B cell (primary cell): Measurements from ENCODE around the gene SMIM9. TPM values are rescaled to one million over a fixed set of nuclear protein-coding genes. Genes with fewer than 3 reads are reported as not detected.

Experiments used
- ATAC-seq: fragments of 200-7000 bp; cut with Tn5 transposase; one replicate; pipeline ENCODE4 v1.10.0; 2021; ENCODE audit warnings: low read depth, mild to moderate bottlenecking, moderate number of reproducible peaks, moderate library complexity
- CTCF ChIA-PET: fragments of 350-600 bp; sonication (Branson Sonifier 250); formaldehyde crosslinking; loops from one replicate; lab custom pipeline; 2021; ENCODE audit warnings: antibody characterized with exemption, inconsistent platforms; lab: Charles Lee
- POLR2A ChIA-PET: fragments of 350-600 bp; sonication (Branson Sonifier 250); formaldehyde crosslinking; loops from one replicate; lab custom pipeline; 2021; ENCODE audit warnings: antibody characterized with exemption; lab: Charles Lee
- DNase-seq: peaks from one replicate; pipeline ENCODE4 v3.0.0; 2013
- H2AFZ ChIP-seq: 2 replicates; pipeline ENCODE4 v1.6.1; 2012; ENCODE audit warnings: mild to moderate bottlenecking, low read depth, low read length; ENCODE audit not compliant: insufficient read depth, poor library complexity, severe bottlenecking
- H3K27ac ChIP-seq, 2 donors: 1 replicate in 1 of 2; 2 replicates in 1 of 2; pipeline ENCODE4 v1.5.1; 2012 to 2013; ENCODE audit warnings: low read length in 2 of 2, mild to moderate bottlenecking in 2 of 2, moderate library complexity in 1 of 2
- H3K27me3 ChIP-seq, 4 experiments: fragments of 200-600 bp in 1 of 4; sonication (generic) in 1 of 4; replicated peaks in 1 of 4; 1 replicate in 2 of 4; 2 replicates in 2 of 4; pipeline versions ENCODE4 v1.6.1 to v1.7.0; 2013 to 2016; ENCODE audit warnings: low read length in 3 of 4, mild to moderate bottlenecking in 2 of 4, mixed read lengths in 1 of 4, moderate library complexity in 1 of 4; ENCODE audit not compliant: insufficient read depth in 4 of 4, control insufficient read depth in 3 of 4; ENCODE audit errors: control extremely low read depth in 1 of 4
- H3K36me3 ChIP-seq, 2 experiments: replicated peaks in 1 of 2; 1 replicate in 1 of 2; 2 replicates in 1 of 2; pipeline versions ENCODE4 v1.6.1 to v1.7.1; 2013; ENCODE audit warnings: low read length in 1 of 2; ENCODE audit not compliant: insufficient read depth in 2 of 2, control insufficient read depth in 1 of 2; ENCODE audit errors: control extremely low read depth in 1 of 2, extremely low read depth in 1 of 2
- H3K4me1 ChIP-seq, 2 donors: fragments of 200-600 bp in 1 of 2; sonication (generic) in 1 of 2; 1 replicate in 1 of 2; 2 replicates in 1 of 2; pipeline versions ENCODE4 v1.5.1 to v1.6.1; 2013 to 2017; ENCODE audit warnings: low read length in 2 of 2; ENCODE audit not compliant: control insufficient read depth in 2 of 2, insufficient read depth in 2 of 2
- H3K4me2 ChIP-seq: replicated peaks from 2 replicates; pipeline ENCODE3; 2012; ENCODE audit warnings: mild to moderate bottlenecking, low read depth, low read length; ENCODE audit not compliant: poor library complexity, severe bottlenecking
- H3K4me3 ChIP-seq, 5 experiments: fragments of 200-600 bp in 1 of 5; sonication (generic) in 1 of 5; 1 replicate in 3 of 5; 2 replicates in 2 of 5; pipeline versions ENCODE4 v1.5.1 to v1.7.0; 2011 to 2016; ENCODE audit warnings: low read length in 4 of 5, mild to moderate bottlenecking in 4 of 5, low read depth in 2 of 5, control low read depth in 1 of 5, moderate library complexity in 1 of 5; ENCODE audit not compliant: insufficient read depth in 1 of 5; ENCODE audit errors: control extremely low read depth in 1 of 5, extremely low read depth in 1 of 5
- H3K79me2 ChIP-seq: fragments of 200-600 bp; sonication (generic); one replicate; pipeline ENCODE4 v1.6.0; 2016; ENCODE audit warnings: low read length; ENCODE audit not compliant: control insufficient read depth, insufficient read depth
- H3K9ac ChIP-seq: fragments of 200-600 bp; sonication (generic); 2 replicates; pipeline ENCODE4 v1.6.1; 2017; ENCODE audit warnings: mild to moderate bottlenecking, low read length, moderate library complexity
- H3K9me3 ChIP-seq, 3 donors: one replicate each; pipeline versions ENCODE4 v1.6.1 to v1.7.1; 2013; ENCODE audit warnings: low read length in 2 of 3; ENCODE audit not compliant: control insufficient read depth in 2 of 3, insufficient read depth in 1 of 3; ENCODE audit errors: control extremely low read depth in 1 of 3
- H4K20me1 ChIP-seq: 2 replicates; pipeline ENCODE4 v1.6.0; 2012; ENCODE audit warnings: mild to moderate bottlenecking, low read length; ENCODE audit not compliant: insufficient read depth, control insufficient read depth, poor library complexity, severe bottlenecking
- H3K27ac Mint-ChIP-seq: one replicate; pipeline ENCODE4 v1.8.0; 2021; ENCODE audit warnings: mixed read lengths
- H3K27me3 Mint-ChIP-seq: one replicate; pipeline ENCODE4 v1.8.0; 2021; ENCODE audit warnings: mixed read lengths
- H3K4me1 Mint-ChIP-seq: one replicate; pipeline ENCODE4 v1.8.0; 2021; ENCODE audit warnings: mixed read lengths
- H3K4me3 Mint-ChIP-seq: one replicate; pipeline ENCODE4 v1.8.0; 2021; ENCODE audit warnings: mixed read lengths
- H3K9me3 Mint-ChIP-seq: one replicate; pipeline ENCODE4 v1.8.0; 2022; ENCODE audit warnings: mixed read lengths; ENCODE audit not compliant: insufficient read depth
- CTCF ChIP-seq: fragments of 200-600 bp; IDR thresholded peaks from one replicate; pipeline ENCODE4 v1.8.0; 2022; ENCODE audit warnings: antibody characterized with exemption, mild to moderate bottlenecking
- EZH2 ChIP-seq: IDR thresholded peaks from 2 replicates; pipeline ENCODE4 v1.6.1; 2012; ENCODE audit warnings: borderline replicate concordance, low read depth, mild to moderate bottlenecking, moderate library complexity, low read length; ENCODE audit not compliant: insufficient read depth, poor library complexity, severe bottlenecking
- WGBS: methylation state at CpG from one replicate; pipeline ENCODE4 v1.1.5; 2013; ENCODE audit warnings: missing lambda C conversion rate; ENCODE audit not compliant: insufficient coverage; 5-methylcytosine and 5-hydroxymethylcytosine counted together
- intact Hi-C: fragments of 100-400 bp; cut with micrococcal nuclease; formaldehyde crosslinking; loops from one replicate; pipeline ENCODE4 v1.10.0; 2022
- polyA plus RNA-seq: library from polyadenylated mRNA; depleted of rRNA; stranded (reverse); fragments of >200 nt; gene quantifications from 2 replicates; pipeline ENCODE4 v1.2.3, GENCODE V29; 2012
- total RNA-seq, 2 donors: library from RNA; stranded (reverse); fragments of 120-200 nt in 1 of 2; gene quantifications; 1 replicate in 1 of 2; 2 replicates in 1 of 2; pipeline versions ENCODE4 v1.2.3 to v1.2.4, GENCODE V29; 2013 to 2022

SMIM9 gene
- total and polyA plus RNA-seq, 2 donors (not counting 1 experiment from before 2014, with no cell fraction given) = not detected

GRCh38 chrX:154805696-154806091 lies 28.8 kb downstream of the SMIM9 start:
- ChIA-PET CTCF (interaction anchor here (0.8 to 1.6 kb wide), 3 partner anchors 13 to 57 kb away, joined by 3 to 5 read pairs (median 4); no protein-coding TSS in a partner anchor), POLR2A (no interaction called here)
- Histone ChIP-seq H3K27ac (no peak overlapping the region), H3K4me2 (peak overlapping the region; percentile 86), H4K20me1 (no peaks in the 10 kb centered on the region), H3K27me3 (no peaks in the 10 kb centered on the region), H3K36me3 (no peaks in the 10 kb centered on the region), H3K9ac (peak overlapping the region; percentile 68), H3K79me2 (no peaks in the 10 kb centered on the region), H3K9me3 (no peaks in the 10 kb centered on the region), H3K4me1 (peaks cover 11 to 16% of the 10 kb centered on the region in 2 donors), H3K4me3 (peak overlapping the region; percentile 23 to 69 (median 65)), H2AFZ (peak overlapping the region; percentile 79)
- no peaks in the 10 kb centered on the region for H3K9me3 Mint-ChIP-seq
- peaks cover 18% of the 10 kb centered on the region for H3K4me1 Mint-ChIP-seq
- peak overlapping the region; percentile 37 for H3K27ac Mint-ChIP-seq
- DNase-seq (no peak), ATAC-seq (no peak)
- TF ChIP-seq CTCF (no peak), EZH2 (no peak)
- intact Hi-C loops = loop anchor here (1.0 to 10.0 kb wide), 3 partner anchors 42 to 219 kb away; partner anchors contain the start of genes F8 and FUNDC2
- H3K27me3 Mint-ChIP-seq = no peaks in the 10 kb centered on the region
- WGBS = 100% methylated on average over 2 of the region's 13 CpGs
- peak overlapping the region; percentile 85 for H3K4me3 Mint-ChIP-seq

- no peaks in the 10 kb centered on the region for H3K79me2 ChIP-seq
- no peaks in the 10 kb centered on the region for H3K27me3 ChIP-seq
- Mint-ChIP-seq H3K27ac (peak within 1 kb of the TSS; percentile 37), H3K4me1 (peaks cover 22% of the 10 kb centered on the region), H3K27me3 (no peaks in the 10 kb centered on the region), H3K9me3 (no peaks in the 10 kb centered on the region), H3K4me3 (peak within 1 kb of the TSS; percentile 85)
- intact Hi-C loops = loop anchor here (1.0 to 10.0 kb wide), 3 partner anchors 42 to 220 kb away; partner anchors contain the start of genes F8 and FUNDC2
- H3K27ac ChIP-seq = no peak within 1 kb of the TSS
- ChIA-PET CTCF (interaction anchor here (0.6 to 1.6 kb wide), 4 partner anchors 13 to 867 kb away, joined by 3 to 5 read pairs (median 4); no protein-coding TSS in a partner anchor), POLR2A (no interaction called here)
- WGBS = under 1% methylated on average over 56 of the region's 65 CpGs
- ATAC-seq = peak; percentile 100
- H3K4me2 ChIP-seq = peak within 1 kb of the TSS; percentile 86
- DNase-seq = peak; percentile 82
- H4K20me1 ChIP-seq = no peaks in the 10 kb centered on the region
- no peaks in the 10 kb centered on the region for H3K36me3 ChIP-seq
- H2AFZ ChIP-seq = peak within 1 kb of the TSS; percentile 79
- H3K9ac ChIP-seq = peak within 1 kb of the TSS; percentile 68
- H3K4me1 ChIP-seq = peaks cover 16 to 21% of the 10 kb centered on the region in 2 donors
- TF ChIP-seq EZH2 = no peak
- no peak for TF ChIP-seq CTCF
- no peaks in the 10 kb centered on the region for H3K9me3 ChIP-seq
- H3K4me3 ChIP-seq = peak within 1 kb of the TSS; percentile 49 to 69 (median 65)
Observed at GRCh38 chrX:154804957-154805695, 29.3 kb downstream of the SMIM9 start, which contains the start of gene MPP1. Gene MPP1, minus strand, starts transcription at chrX:154805485. Its CDS starts 112 bp downstream, at chrX:154805373.
